Measurements from ENCODE around the gene EEF1A2.
"Not testable (repeated sequence)": the region's sequence is repeated elsewhere in the genome, so short reads cannot be mapped to it uniquely, and the experiment has no call there.

EEF1A2 gene

DNA sequence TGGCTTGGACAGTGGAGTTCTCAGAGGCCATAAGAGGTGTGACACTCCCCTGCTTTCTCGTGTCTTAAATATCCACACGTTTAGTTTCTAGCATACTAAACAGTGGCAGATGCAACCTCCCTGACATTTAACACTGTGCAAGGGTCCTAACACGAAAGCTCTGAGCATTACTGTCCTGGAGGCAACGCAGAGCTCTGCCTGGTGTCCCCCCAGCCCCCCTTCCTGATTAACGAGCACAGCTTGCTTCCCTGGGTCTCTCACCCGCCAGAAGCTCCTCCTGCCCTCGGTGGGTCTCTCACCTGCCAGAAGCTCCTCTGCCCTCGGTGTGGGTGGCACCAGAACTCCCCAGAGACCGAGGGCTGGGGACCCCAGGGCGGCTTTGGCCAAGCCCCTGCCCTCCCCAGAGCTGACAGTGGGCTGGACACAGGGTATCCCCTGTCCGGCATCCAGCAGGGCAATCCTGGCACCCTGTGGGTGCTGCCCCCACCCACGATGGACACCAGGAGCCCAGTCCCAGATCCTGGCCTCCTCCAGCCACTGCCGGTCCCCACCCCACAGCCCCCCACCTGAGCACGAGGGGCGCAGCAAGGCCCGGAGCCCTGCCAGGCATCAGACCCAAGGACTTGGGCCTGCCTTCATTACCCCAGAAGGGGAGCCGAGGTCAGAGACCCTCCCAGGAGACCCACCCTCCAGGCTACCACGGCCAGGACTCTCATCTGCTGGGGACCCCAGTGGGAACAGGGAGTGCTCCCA lies 14.1 kb downstream of the EEF1A2 start:
- DNase-seq (ENCODE audit: low read depth) = no peak

DNA sequence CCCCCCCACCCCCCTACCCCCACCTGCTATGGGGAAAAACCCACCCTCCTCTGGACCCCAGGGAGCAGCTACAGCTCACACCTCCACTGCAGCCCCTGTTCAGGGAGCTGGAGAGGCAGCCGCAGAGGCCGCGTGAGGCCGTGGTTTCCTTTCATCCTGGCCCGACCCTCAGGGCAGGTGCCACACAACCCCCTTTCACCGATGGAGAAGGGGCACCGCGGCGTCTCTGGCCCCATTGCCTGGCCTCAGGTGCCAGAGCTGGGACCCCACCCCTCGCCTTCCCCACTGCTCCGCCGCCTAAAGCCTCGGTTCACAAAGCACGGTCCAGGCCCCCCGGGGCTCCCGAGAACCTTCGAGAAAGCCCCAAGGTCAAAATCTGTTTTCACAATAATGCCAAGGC lies 14.6 kb downstream of the EEF1A2 start:
- DNase-seq (ENCODE audit: low read depth) = no peak

DNA sequence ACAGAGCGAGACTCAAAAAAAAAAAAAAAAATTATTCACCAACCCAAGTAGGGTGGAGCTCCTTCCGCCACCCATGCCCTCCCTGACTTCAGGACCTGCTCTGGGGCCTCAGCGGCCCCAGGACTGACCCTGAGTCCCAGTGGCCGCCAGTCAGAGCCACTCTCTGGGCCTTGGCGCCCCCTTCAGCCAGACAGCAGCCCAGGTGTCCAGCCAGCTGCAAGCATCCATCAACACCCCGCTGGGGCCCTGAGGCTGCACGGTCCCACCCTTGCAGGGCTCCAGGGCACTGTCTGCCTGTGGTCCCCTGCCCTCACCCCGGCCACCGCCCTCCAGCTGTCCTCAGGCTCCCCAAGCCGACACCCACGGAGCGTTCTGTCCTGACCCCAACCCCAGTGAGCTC lies 15.0 kb downstream of the EEF1A2 start:
- DNase-seq (ENCODE audit: low read depth) = no peak

DNA sequence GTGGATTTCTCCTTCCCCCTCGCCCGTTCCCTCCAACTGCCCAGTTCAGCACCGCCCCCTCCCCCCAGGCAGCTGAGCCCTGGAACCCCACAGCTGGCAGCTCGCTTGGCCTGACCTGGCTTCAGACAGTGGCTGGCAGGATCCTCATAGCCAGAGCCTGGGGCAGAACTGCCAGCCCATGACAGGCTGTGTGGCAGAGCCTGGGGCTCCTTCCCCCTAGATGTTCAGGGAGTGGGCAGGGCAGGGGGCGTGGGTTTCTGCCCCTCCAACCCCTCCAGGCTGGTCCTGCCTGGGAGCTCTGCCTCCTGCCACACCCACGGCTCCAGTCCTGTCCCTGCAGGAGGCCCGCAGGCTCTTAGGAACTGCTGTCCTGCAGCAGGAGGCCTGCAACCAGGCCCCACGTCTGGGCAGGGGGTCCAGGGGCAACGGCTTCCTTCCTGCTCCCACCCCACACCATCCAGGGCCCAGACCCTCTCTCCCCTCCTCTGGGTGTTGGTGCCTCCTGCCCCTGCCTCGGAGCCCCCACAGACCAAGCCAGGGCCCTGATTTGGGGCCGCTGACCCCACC lies 16.8 kb downstream of the EEF1A2 start:
- no peak for DNase-seq (ENCODE audit: low read depth)

DNA sequence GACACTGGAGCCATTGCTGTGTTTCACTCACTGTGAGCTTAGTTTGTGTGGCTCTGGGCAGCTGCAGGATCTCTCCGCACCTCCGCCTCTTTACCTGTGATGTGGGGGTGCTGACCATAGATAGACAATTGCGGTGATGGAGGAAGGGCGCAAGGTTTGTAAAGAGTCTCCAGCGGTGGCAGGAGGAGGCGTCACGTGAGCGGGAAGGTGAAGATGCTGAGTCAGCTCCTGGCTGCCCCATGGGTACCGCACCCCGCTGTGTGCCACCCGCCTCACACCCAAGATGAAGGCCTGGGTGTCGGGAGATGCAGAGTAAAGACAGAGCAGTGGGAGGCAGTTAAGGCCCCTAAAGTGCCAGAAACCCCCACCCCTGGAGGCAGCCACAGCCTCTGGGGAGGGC lies 17.4 kb downstream of the EEF1A2 start:
- no peak for DNase-seq (ENCODE audit: low read depth)

DNA sequence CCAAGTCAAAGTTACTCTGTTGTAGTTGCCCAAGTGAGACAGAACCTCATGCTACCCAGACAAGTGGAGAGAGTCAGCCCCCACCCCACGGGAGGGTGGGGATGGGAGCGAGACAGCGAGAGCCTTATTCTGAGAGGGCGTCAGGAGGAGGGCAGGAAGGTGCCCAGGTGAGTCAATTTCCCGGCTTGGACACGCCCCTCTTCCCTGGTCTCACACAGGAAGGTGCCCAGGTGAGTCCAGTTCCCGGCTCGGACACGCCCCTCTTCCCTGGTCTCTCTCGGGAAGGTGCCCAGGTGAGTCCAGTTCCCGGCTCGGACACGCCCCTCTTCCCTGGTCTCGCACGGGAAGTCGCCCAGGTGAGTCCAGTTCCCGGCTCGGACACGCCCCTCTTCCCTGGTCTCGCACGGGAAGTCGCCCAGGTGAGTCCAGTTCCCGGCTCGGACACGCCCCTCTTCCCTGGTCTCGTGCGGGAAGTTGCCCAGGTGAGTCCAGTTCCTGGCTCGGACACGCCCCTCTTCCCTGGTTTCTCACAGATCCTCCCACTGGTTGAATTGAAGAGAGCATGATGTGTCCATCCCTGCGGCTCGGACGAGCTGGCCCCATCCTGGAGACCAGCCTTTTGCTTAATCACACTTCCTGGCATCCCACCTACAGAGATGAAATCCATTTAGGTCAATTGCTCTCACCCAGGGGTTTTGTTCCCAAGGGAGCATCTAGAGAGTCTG lies 19.0 kb downstream of the EEF1A2 start:
- DNase-seq (ENCODE audit: low read depth) = not testable (repeated sequence)

DNA sequence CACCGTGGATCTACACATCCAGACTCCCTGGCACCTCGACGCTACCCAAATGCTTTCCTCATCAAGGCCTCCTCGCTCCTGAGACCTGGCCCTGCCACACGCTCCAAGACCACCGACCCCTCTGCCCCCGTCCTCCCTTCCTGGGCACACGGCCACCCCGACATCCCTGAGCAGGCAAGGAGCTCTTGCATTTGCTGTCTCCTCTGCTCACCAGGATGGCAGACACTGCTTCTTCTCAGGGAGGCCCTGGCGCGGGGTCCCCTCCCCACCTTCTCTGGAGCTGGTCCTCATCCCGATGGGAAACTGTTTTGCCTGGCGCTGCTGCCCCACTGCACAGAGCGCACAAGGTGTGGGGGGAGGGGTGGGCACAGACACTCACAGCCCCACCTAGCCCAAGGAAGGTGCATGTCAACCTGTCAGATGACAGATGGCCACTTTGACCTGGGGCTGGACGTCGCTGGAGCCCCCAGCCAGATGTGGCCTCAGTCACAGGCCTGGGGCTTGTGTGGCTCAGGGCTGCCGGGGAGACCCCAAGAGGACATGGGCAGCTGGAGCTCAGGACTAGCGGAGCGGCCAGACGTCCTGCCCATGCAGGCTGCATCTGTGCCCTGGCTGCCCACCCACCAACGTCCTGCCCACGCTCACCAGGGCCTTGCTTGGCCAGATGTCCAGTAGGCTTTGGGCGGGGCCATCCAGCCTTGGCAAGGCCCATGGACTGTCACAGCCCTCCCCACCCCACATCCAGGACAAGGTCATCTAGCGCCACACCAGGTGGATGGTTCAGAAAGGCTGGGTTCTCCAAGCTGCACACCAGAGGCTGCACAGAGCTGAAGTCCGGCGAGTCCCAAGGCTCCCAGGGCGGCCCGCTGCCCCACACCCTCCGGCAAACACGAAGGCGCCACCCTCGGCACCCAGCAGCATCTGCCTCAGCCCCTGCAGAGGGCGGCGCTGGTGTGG lies 20.3 kb downstream of the EEF1A2 start:
- no peak for DNase-seq (ENCODE audit: low read depth)

DNA sequence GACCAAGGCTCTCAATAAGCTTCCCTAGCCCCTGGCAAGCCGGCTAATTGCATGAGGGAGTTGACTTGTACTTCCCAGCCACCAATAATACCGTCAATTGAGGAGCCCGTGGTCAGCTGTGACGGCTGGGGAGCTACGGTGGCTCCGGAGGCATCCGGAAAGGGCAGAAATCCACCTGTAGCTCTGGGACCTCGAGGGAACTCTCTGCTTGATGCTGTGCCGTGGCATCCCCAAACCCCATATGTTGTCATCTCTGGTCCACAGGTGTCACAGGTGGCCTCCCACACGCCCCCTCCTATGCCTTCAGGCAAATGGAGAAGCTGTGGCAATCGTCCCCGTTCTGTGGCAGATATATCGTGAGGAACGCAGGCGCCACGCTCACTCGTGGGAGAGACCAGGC lies 20.9 kb downstream of the EEF1A2 start:
- no peak for DNase-seq (ENCODE audit: low read depth)

DNA sequence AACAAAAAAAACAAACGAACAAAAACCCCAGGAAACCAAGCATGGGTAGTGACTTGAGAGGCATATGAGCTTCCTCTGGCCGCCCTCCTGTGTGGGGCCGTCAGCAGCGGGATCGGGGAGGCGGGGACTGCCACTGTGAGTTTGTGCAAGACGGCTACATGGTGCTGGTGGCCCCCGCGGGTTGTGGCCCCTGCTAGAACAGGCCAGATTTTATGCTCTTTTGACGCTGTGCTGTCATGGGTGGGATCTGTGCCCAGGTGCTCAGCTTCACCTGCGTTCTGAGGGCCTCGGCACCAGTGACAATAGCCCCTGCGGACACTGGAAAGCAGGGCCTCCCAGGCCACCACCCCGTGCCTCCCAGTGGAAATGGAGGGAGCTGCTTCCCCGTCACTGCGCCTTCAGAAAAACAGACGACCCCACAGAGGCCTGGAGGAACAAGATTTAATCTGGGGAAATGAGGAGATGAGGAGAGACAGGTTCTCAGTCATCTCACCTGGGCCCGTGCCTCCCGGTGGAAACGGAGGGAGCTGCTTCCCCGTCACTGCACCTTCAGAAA lies 21.7 kb downstream of the EEF1A2 start:
- DNase-seq (ENCODE audit: low read depth) = no peak

DNA sequence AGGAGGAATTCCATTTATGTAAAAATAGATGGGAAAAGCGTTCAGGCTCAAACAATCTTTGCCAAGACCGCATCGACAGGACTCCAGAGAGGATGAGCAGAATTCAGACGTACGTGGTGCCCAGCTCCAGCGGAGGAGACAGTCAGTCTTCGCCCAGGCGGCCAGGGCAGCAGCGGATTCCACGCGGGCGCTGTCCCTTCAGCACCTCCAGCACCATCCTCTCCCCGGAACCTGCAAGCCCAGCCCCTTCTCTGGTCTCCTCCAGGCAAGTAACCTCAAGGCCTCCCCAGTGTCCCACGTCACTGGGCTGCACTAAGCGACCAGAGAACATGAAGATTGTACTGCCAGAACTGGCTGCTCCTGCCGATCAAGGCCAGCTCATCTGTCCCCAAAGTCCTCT lies 23.7 kb downstream of the EEF1A2 start:
- no peak for DNase-seq (ENCODE audit: low read depth)

DNA sequence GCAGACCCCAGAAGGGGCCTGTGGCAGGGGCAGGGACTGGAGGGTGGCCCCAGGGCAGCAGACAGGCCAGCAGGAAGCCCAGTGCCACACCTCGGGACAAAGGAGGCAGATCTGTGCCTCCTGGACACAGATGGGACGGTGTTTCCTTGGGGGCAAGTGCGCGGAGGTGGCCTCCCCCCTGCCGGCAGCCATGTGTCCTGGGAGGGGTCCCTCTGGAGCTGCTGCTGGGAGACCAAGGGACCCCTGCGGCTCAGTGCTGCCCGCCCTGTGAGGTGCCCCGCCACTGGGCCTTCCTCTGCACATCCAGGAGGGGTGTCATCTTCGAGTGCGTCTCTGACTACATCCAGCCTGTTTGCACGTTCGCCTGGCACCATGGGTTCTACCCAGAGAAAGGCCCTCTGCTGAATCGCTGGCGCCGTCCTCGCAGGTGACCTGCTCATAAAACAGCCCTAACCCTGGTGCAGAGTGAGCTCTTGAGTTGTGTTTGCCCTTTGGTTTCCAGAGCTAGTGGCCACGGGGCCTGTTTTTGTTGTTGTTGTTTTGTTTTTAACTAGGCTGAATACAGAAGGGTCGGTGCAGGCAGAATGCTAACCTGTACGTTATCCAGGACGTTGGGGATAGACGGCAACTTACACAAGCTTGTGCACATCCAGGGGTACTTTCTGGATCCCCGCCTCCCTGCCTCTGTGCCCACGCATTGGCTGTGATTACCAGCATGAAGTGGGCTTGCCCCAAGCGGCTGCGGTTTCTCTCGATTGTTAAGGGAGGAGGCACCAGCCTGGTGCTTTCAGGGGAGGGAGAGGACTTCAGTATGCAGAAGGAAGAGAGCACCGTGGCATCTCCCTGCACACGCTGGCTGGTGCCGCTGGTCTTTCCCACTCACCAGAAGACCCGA lies 25.1 kb downstream of the EEF1A2 start:
- no peak for DNase-seq (ENCODE audit: low read depth)

DNA sequence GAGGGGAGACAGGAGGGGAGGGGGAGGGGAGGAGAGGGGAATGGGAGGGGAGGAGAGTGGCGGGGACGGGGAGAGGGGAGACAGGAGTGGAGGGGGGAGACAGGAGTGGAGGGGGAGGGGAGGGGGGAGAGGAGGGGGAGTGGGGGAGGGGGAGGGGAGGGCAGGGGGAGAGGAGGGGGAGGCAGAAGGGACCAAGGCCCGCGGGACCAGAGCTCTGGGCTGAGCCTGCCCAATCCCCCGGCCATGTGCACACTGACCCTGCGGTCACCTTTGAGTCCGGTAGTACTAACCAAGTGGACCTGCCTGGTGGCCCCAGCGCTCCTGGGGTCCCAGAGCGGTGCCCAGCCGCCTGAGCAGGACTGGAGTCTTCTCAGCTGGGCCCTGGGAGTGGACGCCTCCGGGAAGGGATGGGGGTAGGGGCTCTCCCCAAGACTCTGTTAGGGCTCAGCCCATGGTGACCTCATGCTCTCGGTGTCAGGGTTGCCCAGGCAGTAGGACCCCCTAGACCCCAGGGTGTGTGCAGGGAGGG lies 26.0 kb downstream of the EEF1A2 start:
- no peak for DNase-seq (ENCODE audit: low read depth)

DNA sequence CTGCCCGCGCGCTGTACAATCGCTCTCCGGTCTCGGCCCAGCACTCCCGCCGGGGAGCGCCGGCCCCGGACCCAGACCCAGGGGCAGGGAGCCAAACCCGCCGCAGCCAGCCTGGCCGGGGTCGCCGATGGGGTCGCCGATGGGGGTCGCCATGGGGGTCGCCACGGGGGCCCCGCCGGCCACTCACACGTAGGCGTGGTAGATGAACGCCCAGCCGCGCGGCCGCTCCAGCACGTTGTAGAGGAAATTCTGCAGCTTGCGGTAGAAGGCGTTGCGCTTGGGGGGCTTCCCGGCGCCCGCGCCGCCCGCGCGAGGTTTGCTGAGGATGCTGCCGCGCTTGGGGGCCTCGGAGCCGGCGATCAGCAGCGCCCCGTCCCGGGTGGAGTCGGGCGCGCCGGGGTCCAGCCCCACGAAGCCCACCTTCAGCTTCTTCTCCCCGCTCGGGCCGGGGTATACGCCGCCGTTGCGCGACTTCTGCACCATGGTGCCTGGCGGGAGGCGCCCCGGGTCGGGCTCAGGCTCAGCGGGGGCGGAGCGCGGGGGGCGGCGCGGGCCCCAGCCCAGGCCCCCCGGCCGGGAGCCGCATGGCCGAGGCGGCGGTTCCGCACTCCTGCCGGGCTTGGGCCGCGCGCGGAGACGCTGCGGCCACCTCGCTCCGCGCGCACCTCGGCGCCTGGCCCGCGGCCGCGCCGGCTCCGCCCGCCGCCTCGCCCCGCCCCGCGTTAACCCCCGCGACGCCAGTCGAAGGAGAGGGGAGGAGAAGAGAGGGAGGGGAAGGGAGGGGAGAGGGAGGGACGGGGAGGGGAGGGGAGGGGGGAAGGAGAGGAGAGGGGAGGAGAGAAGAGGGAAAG lies 26.7 kb downstream of the EEF1A2 start, which contains the start of gene KCNQ2:
TSS of gene KCNQ2 (minus strand) at position 675 of the 851 bp plus-strand sequence. CDS start at position 483, 192 bp downstream.
- no peak for DNase-seq (ENCODE audit: low read depth)

DNA sequence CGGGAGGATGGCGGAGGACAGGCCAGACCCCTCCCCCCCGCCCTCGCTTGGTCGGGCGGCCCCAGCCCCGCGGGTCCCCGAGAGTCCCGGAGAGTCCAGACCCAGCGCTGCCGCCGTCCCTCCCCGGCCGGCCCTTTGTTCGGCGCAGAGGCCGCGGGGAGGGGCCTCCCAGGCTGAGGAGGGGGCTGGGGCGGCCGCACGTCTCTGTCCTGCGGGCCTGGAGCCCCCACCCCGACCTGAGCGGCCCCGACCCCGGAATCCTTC lies 27.2 kb downstream of the EEF1A2 start:
- no peak for DNase-seq (ENCODE audit: low read depth)

DNA sequence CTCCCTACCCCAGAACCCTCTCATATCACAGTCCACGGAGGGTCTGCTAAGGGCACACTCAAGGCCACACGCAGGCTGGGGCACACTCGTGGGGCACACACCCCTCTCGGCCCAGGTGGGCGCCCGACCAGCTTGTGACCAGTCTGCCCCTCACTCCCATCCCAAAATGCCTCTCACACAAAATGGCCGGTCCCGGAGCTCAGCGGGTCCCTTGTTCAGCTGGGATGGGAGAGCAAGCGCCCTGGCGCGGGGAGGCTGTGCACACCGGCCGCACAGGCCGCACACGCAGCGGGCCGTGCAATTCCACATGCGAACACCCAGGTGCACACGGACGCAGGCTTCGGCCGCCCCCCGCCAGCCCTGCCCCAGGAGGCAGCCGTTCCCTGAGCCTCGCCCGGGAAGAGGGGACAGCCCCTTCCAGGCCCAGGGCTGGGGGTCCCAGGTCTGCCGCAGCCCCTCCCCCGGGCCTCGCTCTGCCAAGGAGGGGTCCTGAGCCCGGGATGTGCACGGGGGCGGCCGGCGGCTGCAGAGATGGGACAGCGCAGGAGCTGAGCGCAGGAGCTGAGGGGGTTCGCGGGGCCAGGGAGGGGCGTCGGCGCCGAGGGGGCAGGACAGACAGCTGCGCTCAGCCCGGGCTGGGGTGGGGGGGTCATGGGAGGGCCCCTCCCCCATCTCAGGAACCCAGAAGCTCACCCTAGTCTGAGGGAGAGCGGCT lies 27.7 kb downstream of the EEF1A2 start:
- DNase-seq (ENCODE audit: low read depth) = no peak

DNA sequence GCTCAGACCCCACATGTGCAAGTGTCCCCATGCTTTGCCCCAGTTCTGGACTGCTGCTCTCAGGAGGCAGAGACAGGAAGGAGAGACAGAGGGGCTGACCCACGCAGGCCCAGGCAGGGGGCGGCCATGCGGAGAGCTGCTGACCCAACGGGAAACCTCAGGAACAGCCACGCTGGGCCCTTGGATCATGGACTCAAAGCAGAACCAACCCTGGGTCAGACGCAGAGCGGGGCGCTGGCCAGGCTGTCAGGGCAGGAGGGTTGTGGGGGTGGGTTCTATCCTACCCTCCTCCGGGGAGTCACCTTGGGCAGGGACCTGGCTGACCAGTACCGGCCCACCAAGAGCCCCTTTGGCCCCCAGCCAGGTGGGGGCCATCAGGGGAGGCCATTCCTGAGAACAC lies 28.5 kb downstream of the EEF1A2 start:
- no peak for DNase-seq (ENCODE audit: low read depth)

DNA sequence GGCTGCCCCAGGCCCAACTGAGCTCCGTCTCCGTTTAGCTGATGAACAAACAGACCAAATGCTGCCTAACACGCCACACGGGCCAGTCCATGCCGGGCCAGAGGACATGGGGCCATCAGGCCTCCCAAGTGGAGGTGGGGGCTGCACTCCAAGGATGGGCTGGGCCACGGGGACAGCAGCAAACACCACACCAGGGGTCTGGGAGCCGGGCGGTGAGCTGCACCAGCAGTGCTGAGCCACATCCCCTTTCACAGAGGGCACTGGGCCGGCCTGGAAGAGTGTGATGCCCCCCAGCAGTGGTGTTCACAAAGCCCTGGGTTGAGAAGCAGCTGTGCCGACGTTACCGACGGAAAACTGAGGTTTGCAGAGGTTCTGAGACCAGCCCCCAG lies 29.2 kb downstream of the EEF1A2 start:
- no peak for DNase-seq (ENCODE audit: low read depth)

DNA sequence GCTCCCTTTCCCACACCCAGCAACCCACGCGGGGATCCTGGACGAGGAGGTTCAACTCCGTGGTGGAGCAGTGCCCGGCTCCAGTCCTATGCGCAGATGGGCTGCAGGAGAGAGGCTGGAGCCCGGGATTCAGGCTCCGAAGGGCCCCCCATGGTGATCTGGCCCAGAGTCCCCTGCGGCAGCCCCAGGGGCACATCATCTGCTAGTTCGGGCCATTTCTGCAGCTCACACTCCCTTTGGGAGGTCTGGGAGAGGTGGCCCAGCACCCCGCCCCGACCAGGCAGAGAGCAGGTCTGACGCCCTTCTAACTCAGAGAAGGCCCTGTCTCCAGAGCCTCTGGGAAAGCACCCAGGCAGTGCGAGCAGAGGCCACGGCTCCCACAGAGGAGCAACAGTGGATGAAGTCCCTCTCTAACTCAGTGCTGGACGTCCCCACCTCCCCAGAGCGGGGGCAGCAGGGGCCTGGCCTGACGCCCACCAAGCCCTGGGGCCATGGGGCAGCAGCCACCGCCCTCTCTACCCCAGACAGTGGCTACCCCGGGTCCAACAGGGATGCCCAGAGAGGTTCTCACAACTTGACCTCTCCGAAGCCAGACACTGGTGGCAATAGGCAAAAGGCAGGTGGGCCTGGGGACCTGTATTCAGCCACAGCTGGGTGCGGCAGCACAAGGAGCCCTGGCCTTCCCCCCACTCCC lies 29.7 kb downstream of the EEF1A2 start:
- no peak for DNase-seq (ENCODE audit: low read depth)

DNA sequence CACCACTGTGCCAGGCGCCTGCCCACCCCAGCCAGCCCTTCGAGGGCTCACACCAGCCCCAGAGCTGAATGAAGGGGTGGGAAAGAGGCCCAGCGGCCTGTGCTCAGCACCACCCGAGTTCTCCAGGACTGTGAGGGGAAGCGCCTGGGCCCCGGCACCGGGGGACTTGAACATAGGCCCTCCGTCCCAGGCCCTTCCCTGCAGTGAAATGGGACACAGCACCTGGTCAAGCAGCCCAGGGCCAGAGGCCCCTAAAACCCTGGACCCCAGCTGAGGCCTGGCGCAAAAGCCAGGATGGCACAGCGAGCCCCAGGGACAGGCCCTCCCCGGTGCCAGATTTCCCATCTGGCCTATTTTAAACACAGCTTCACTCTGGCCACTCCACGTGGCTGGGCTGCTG lies 30.5 kb downstream of the EEF1A2 start:
- no peak for DNase-seq (ENCODE audit: low read depth)

Data from fibroblast of gingiva (primary cell).